Measurements from ENCODE around the gene BCHE.

DNA sequence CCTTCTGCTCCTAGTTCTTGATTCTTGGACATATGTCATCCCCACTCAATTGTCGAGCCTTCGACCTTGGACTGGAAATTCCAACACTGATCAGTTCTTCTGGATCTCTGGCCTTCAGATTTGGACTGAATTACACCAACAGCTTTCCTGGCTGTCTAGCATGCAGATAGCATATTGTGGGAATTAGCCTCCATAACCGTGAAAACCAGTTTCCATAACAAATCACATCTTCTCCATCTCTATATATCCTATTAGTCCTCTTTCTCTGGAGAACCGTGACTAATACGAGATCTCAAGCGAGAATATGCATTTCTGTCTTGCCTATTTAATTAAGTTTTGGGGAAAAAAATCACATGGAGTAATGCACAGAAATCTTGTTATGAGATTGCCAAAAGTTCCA, 8.8 kb upstream of the BCHE start:
- TF ChIP-seq, protein P1, sequence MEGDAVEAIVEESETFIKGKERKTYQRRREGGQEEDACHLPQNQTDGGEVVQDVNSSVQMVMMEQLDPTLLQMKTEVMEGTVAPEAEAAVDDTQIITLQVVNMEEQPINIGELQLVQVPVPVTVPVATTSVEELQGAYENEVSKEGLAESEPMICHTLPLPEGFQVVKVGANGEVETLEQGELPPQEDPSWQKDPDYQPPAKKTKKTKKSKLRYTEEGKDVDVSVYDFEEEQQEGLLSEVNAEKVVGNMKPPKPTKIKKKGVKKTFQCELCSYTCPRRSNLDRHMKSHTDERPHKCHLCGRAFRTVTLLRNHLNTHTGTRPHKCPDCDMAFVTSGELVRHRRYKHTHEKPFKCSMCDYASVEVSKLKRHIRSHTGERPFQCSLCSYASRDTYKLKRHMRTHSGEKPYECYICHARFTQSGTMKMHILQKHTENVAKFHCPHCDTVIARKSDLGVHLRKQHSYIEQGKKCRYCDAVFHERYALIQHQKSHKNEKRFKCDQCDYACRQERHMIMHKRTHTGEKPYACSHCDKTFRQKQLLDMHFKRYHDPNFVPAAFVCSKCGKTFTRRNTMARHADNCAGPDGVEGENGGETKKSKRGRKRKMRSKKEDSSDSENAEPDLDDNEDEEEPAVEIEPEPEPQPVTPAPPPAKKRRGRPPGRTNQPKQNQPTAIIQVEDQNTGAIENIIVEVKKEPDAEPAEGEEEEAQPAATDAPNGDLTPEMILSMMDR (IDR thresholded peaks at IDR 0.05; ENCODE audit: low read depth, low read length), result no peak
- TF ChIP-seq POLR2A (IDR thresholded peaks at IDR 0.05; ENCODE audit: extremely low read depth, insufficient read length) (no peak), MYC (IDR thresholded peaks at IDR 0.05; ENCODE audit: low read depth, low read length) (no peak)
- TF ChIP-seq, protein P2, sequence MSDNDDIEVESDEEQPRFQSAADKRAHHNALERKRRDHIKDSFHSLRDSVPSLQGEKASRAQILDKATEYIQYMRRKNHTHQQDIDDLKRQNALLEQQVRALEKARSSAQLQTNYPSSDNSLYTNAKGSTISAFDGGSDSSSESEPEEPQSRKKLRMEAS (IDR thresholded peaks at IDR 0.05; ENCODE audit: low read depth, low read length), result no peak

All from NB4 (cell line).